IMR-90 (cell line): ENCODE results near the gene FOXK2. TPM values are rescaled to one million over a fixed set of nuclear protein-coding genes. Genes with fewer than 3 reads are reported as not detected.

Experiments used
- ATAC-seq: fragments of 200-7000 bp; cut with Tn5 transposase; 2 replicates; pipeline ENCODE4 v1.9.1; 2020; ENCODE audit warnings: low read depth, mild to moderate bottlenecking, moderate library complexity
- BruUV-seq: library from RNA; stranded (reverse); fragments of 400-500 nt; replicated peaks from 2 replicates; lab custom pipeline; 2021; lab: Mats Ljungman, UMichigan
- CTCF ChIA-PET: fragments of 300-600 bp; formaldehyde crosslinking; extraction: SDS; loops from one replicate; lab custom pipeline; 2021; ENCODE audit warnings: antibody characterized with exemption; lab: Yijun Ruan, JAX
- POLR2A ChIA-PET: fragments of 300-600 bp; sonication (Branson Sonifier 250); formaldehyde crosslinking; loops from one replicate; lab custom pipeline; 2022; ENCODE audit warnings: antibody characterized with exemption; ENCODE audit not compliant: unreplicated experiment; lab: Charles Lee
- DNase-seq: peaks from one replicate; pipeline ENCODE4 v3.0.0; 2013
- H2AFZ ChIP-seq: replicated peaks from 2 replicates; pipeline ENCODE3; 2013; ENCODE audit warnings: low read length, mild to moderate bottlenecking; ENCODE audit not compliant: poor library complexity
- H2AK5ac ChIP-seq: 2 replicates; pipeline ENCODE4 v1.6.1; 2013; ENCODE audit warnings: low read depth, low read length, inconsistent platforms
- H2AK9ac ChIP-seq: replicated peaks from 2 replicates; pipeline ENCODE3; 2013; ENCODE audit warnings: mild to moderate bottlenecking, low read depth, low read length, moderate library complexity; ENCODE audit not compliant: poor library complexity
- H2BK120ac ChIP-seq: 2 replicates; pipeline ENCODE4 v1.6.1; 2013; ENCODE audit warnings: low read depth, low read length, inconsistent platforms
- H2BK15ac ChIP-seq: 3 replicates; pipeline ENCODE4 v1.6.1; 2013; ENCODE audit warnings: low read depth, low read length, inconsistent platforms
- H2BK20ac ChIP-seq: 2 replicates; pipeline ENCODE4 v1.6.1; 2013; ENCODE audit warnings: low read depth, mild to moderate bottlenecking, inconsistent platforms, low read length, moderate library complexity
- H2BK5ac ChIP-seq: 2 replicates; pipeline ENCODE4 v1.6.1; 2013; ENCODE audit warnings: mild to moderate bottlenecking, low read depth, low read length, inconsistent platforms; ENCODE audit not compliant: poor library complexity, severe bottlenecking
- H3K14ac ChIP-seq: replicated peaks from 2 replicates; pipeline ENCODE4 v1.6.1; 2013; ENCODE audit warnings: low read depth, low read length, inconsistent platforms
- H3K18ac ChIP-seq: 2 replicates; pipeline ENCODE4 v1.6.1; 2013; ENCODE audit warnings: low read depth, low read length, control low read depth
- H3K23ac ChIP-seq: 2 replicates; pipeline ENCODE4 v1.6.1; 2013; ENCODE audit warnings: low read depth, low read length, inconsistent platforms
- H3K27ac ChIP-seq: 2 replicates; pipeline ENCODE4 v1.5.1; 2013; ENCODE audit warnings: mild to moderate bottlenecking, control low read depth, low read length; ENCODE audit not compliant: insufficient read depth
- H3K27me3 ChIP-seq: 2 replicates; pipeline ENCODE4 v1.6.1; 2013; ENCODE audit warnings: low read length; ENCODE audit not compliant: control insufficient read depth, insufficient read depth
- H3K36me3 ChIP-seq: 2 replicates; pipeline ENCODE4 v1.6.1; 2013; ENCODE audit warnings: low read length, mixed read lengths; ENCODE audit not compliant: control insufficient read depth, insufficient read depth
- H3K4ac ChIP-seq: 2 replicates; pipeline ENCODE4 v1.6.1; 2013; ENCODE audit warnings: low read depth, low read length, inconsistent platforms
- H3K4me1 ChIP-seq: 2 replicates; pipeline ENCODE4 v1.6.1; 2013; ENCODE audit warnings: low read length, mixed read lengths; ENCODE audit not compliant: control insufficient read depth, insufficient read depth
- H3K4me2 ChIP-seq: 2 replicates; pipeline ENCODE4 v1.6.1; 2013; ENCODE audit warnings: low read depth, mild to moderate bottlenecking, control low read depth, low read length, moderate library complexity
- H3K4me3 ChIP-seq: 2 replicates; pipeline ENCODE4 v1.5.1; 2013; ENCODE audit warnings: low read depth, mild to moderate bottlenecking, control low read depth, low read length, moderate library complexity; ENCODE audit not compliant: insufficient read depth
- H3K56ac ChIP-seq: 2 replicates; pipeline ENCODE4 v1.6.1; 2013; ENCODE audit warnings: low read length, inconsistent platforms; ENCODE audit not compliant: insufficient read depth; ENCODE audit errors: extremely low read depth
- H3K79me1 ChIP-seq, 2 experiments: 2 replicates each; pipeline ENCODE4 v1.6.1; 2013; ENCODE audit warnings: low read length in 2 of 2, inconsistent platforms in 1 of 2, low read depth in 1 of 2
- H3K9ac ChIP-seq: 2 replicates; pipeline ENCODE4 v1.6.1; 2013; ENCODE audit warnings: low read depth, low read length, control low read depth
- H3K9me1 ChIP-seq: 2 replicates; pipeline ENCODE4 v1.6.1; 2013; ENCODE audit warnings: low read length, inconsistent platforms; ENCODE audit not compliant: insufficient read depth
- H3K9me3 ChIP-seq: 2 replicates; pipeline ENCODE4 v1.6.1; 2013; ENCODE audit warnings: low read length; ENCODE audit not compliant: control insufficient read depth, insufficient read depth
- H4K20me1 ChIP-seq: 2 replicates; pipeline ENCODE4 v1.6.1; 2013; ENCODE audit warnings: low read length, inconsistent platforms; ENCODE audit not compliant: insufficient read depth
- H4K5ac ChIP-seq: 2 replicates; pipeline ENCODE4 v1.6.1; 2013; ENCODE audit warnings: mild to moderate bottlenecking, low read depth, low read length, control low read depth
- H4K8ac ChIP-seq, 2 experiments: 2 replicates each; pipeline ENCODE4 v1.6.1; 2013; ENCODE audit warnings: low read depth in 2 of 2, low read length in 2 of 2, control low read depth in 1 of 2, inconsistent platforms in 1 of 2
- H4K91ac ChIP-seq: 2 replicates; pipeline ENCODE4 v1.6.1; 2013; ENCODE audit warnings: low read depth, low read length, inconsistent platforms; ENCODE audit not compliant: insufficient read depth
- BHLHE40 ChIP-seq: fragments of 150-350 bp; IDR thresholded peaks from 2 replicates; pipeline ENCODE4 v1.6.1; 2016; ENCODE audit warnings: mild to moderate bottlenecking, low read depth, low read length
- CEBPB ChIP-seq: IDR thresholded peaks from 2 replicates; pipeline ENCODE4 v1.6.1; 2012; ENCODE audit warnings: low read depth, low read length, improper control_type of control experiment
- CHD1 ChIP-seq: IDR thresholded peaks from 2 replicates; pipeline ENCODE4 v1.6.1; 2012; ENCODE audit warnings: low read depth, low read length, improper control_type of control experiment
- ELK1 ChIP-seq: fragments of 150-350 bp; IDR thresholded peaks from 2 replicates; pipeline ENCODE4 v1.6.1; 2016; ENCODE audit warnings: low read depth, mild to moderate bottlenecking, low read length, moderate library complexity, borderline replicate concordance
- FOS ChIP-seq: fragments of 150-350 bp; IDR thresholded peaks from 2 replicates; pipeline ENCODE4 v1.6.1; 2016; ENCODE audit warnings: low read depth, low read length
- MAFK ChIP-seq: IDR thresholded peaks from 2 replicates; pipeline ENCODE4 v1.6.1; 2012; ENCODE audit warnings: low read depth, low read length, improper control_type of control experiment
- MAZ ChIP-seq: IDR thresholded peaks from 2 replicates; pipeline ENCODE4 v1.6.1; 2012; ENCODE audit warnings: low read depth, mild to moderate bottlenecking, low read length, improper control_type of control experiment, moderate library complexity, borderline replicate concordance
- MXI1 ChIP-seq: IDR thresholded peaks from 2 replicates; pipeline ENCODE4 v1.6.1; 2012; ENCODE audit warnings: low read depth, mild to moderate bottlenecking, low read length, moderate library complexity, borderline replicate concordance
- NFE2L2 ChIP-seq: fragments of 150-350 bp; IDR thresholded peaks from 2 replicates; pipeline ENCODE4 v1.6.1; 2016; ENCODE audit warnings: low read depth, mild to moderate bottlenecking, low read length
- RAD21 ChIP-seq: IDR thresholded peaks from 2 replicates; pipeline ENCODE4 v1.6.1; 2012; ENCODE audit warnings: low read length, improper control_type of control experiment
- RCOR1 ChIP-seq: IDR thresholded peaks from 2 replicates; pipeline ENCODE4 v1.6.1; 2012; ENCODE audit warnings: mild to moderate bottlenecking, low read length, improper control_type of control experiment; ENCODE audit not compliant: insufficient replicate concordance
- SMC3 ChIP-seq: fragments of 150-350 bp; IDR thresholded peaks from 2 replicates; pipeline ENCODE4 v1.6.1; 2016; ENCODE audit warnings: low read depth, mild to moderate bottlenecking, antibody characterized with exemption, low read length, moderate library complexity
- WGBS, 2 experiments: methylation state at CpG; one replicate each; pipeline versions ENCODE4 v1.1.5 to v1.1.7; 2013; ENCODE audit warnings: missing lambda C conversion rate in 2 of 2; ENCODE audit not compliant: insufficient read length in 1 of 2; ENCODE audit errors: extremely low coverage in 2 of 2; 5-methylcytosine and 5-hydroxymethylcytosine counted together
- dilution Hi-C: fragments of 300-500 bp; cut with HindIII; formaldehyde crosslinking; loops from one replicate; pipeline ENCODE4 v1.14.3; 2018; ENCODE audit warnings: low sequenced_read_pairs; ENCODE audit not compliant: unreplicated experiment
- in situ Hi-C: fragments of 300-500 bp; cut with MboI; formaldehyde crosslinking; loops from 3 replicates; pipeline ENCODE4 v1.14.3; 2019; ENCODE audit warnings: low sequenced_read_pairs, inconsistent platforms, mixed read lengths
- intact Hi-C: fragments of 100-400 bp; cut with micrococcal nuclease; formaldehyde crosslinking; loops from 2 replicates; pipeline ENCODE4 v1.10.0; 2022
- polyA plus RNA-seq, 3 experiments: library from polyadenylated mRNA; depleted of rRNA; stranded (reverse); fragments of >200 nt; gene quantifications; 2 replicates each; pipeline ENCODE4 v1.2.3, GENCODE V29; 2012; ENCODE audit warnings: low replicate concordance in 1 of 3
- total RNA-seq: library from RNA; depleted of rRNA; stranded (reverse); fragments of >200 nt; gene quantifications from 2 replicates; pipeline ENCODE4 v1.2.3, GENCODE V29; 2012
- TF ChIP-seq, protein P1 (sequence below): conservative IDR thresholded peaks from 2 replicates; pipeline ENCODE4 v1.5.1; 2012; ENCODE audit warnings: mild to moderate bottlenecking, low read depth, low read length, improper control_type of control experiment
- TF ChIP-seq, protein P2 (sequence below): fragments of 150-350 bp; IDR thresholded peaks from 2 replicates; pipeline ENCODE4 v1.6.1; 2017; ENCODE audit warnings: mild to moderate bottlenecking, antibody characterized with exemption, low read length, low read depth

Gene FOXK2
- total and polyA plus RNA-seq, 2 of the 4 experiments (the other 2 are of a cell fraction) = 12.5 to 20.0 TPM

- H3K4ac ChIP-seq = no peak overlapping the region
- no peak overlapping the region for H3K56ac ChIP-seq
- no peak overlapping the region for H3K27ac ChIP-seq
- H3K27me3 ChIP-seq = no peaks in the 10 kb centered on the region
- H3K18ac ChIP-seq = no peak overlapping the region
- peaks cover 8% of the 10 kb centered on the region for H3K9me1 ChIP-seq
- dilution Hi-C loops = no loop called here
- TF ChIP-seq MAFK = no peak
- no peak for TF ChIP-seq NFE2L2
- no peak for TF ChIP-seq MXI1
- TF ChIP-seq, protein P1, sequence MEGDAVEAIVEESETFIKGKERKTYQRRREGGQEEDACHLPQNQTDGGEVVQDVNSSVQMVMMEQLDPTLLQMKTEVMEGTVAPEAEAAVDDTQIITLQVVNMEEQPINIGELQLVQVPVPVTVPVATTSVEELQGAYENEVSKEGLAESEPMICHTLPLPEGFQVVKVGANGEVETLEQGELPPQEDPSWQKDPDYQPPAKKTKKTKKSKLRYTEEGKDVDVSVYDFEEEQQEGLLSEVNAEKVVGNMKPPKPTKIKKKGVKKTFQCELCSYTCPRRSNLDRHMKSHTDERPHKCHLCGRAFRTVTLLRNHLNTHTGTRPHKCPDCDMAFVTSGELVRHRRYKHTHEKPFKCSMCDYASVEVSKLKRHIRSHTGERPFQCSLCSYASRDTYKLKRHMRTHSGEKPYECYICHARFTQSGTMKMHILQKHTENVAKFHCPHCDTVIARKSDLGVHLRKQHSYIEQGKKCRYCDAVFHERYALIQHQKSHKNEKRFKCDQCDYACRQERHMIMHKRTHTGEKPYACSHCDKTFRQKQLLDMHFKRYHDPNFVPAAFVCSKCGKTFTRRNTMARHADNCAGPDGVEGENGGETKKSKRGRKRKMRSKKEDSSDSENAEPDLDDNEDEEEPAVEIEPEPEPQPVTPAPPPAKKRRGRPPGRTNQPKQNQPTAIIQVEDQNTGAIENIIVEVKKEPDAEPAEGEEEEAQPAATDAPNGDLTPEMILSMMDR = no peak
- TF ChIP-seq CHD1 = no peak
- no peak for TF ChIP-seq FOS
- TF ChIP-seq MAZ = no peak
- TF ChIP-seq SMC3 = no peak
- no peak for TF ChIP-seq ELK1
- no peak for TF ChIP-seq RCOR1
- TF ChIP-seq, protein P2, sequence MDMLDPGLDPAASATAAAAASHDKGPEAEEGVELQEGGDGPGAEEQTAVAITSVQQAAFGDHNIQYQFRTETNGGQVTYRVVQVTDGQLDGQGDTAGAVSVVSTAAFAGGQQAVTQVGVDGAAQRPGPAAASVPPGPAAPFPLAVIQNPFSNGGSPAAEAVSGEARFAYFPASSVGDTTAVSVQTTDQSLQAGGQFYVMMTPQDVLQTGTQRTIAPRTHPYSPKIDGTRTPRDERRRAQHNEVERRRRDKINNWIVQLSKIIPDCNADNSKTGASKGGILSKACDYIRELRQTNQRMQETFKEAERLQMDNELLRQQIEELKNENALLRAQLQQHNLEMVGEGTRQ = no peak
- no peak for TF ChIP-seq BHLHE40
- TF ChIP-seq CEBPB = no peak
- no peak for TF ChIP-seq RAD21
- no peak overlapping the region for H2AK9ac ChIP-seq
- peaks cover 12% of the 10 kb centered on the region; the same call in 1 of the 2 replicates for H4K20me1 ChIP-seq
- H3K79me1 ChIP-seq = peaks cover 0 to 5% of the 10 kb centered on the region in 2 experiments; a peak in 1 of 4 replicates
- H2BK5ac ChIP-seq = no peak overlapping the region
- H2BK120ac ChIP-seq = no peak overlapping the region
- no peak overlapping the region for H3K9ac ChIP-seq
- H3K4me2 ChIP-seq = no peak overlapping the region
- H2BK20ac ChIP-seq = no peak overlapping the region
- H3K14ac ChIP-seq = no peak overlapping the region
- H2AK5ac ChIP-seq = no peak overlapping the region
- CTCF ChIA-PET = no interaction called here
- POLR2A ChIA-PET = no interaction called here
- in situ Hi-C loops = no loop called here
- H3K4me3 ChIP-seq = no peak overlapping the region
- DNase-seq = no peak
- no peaks in the 10 kb centered on the region for H3K9me3 ChIP-seq
- peaks cover 11% of the 10 kb centered on the region for H3K4me1 ChIP-seq
- H4K91ac ChIP-seq = no peak overlapping the region
- no peak overlapping the region for H2BK15ac ChIP-seq
- no peak overlapping the region for H4K5ac ChIP-seq
- H3K23ac ChIP-seq = no peak overlapping the region
- BruUV-seq = no TSS peak
- no peak overlapping the region for H2AFZ ChIP-seq
- 100% methylated on average over 4 of the region's 21 CpGs; no CpG with 5 or more reads in 1 of the 2 experiments for WGBS, 2 experiments
- intact Hi-C loops = loop anchor here (5.0 kb wide), 1 partner anchor 62 kb away; no protein-coding TSS in a partner anchor
- H4K8ac ChIP-seq = no peak overlapping the region
- ATAC-seq = no peak
- peaks cover 28% of the 10 kb centered on the region for H3K36me3 ChIP-seq
Measured at GRCh38 chr17:82489851-82490511, 29.6 kb upstream of the FOXK2 start.
